Epithelial cell of esophagus (primary cell): ENCODE measurements around the gene SLC27A3.
A peak's percentile ranks its signal among the peaks of the same experiment; 100 is the strongest.

Experiments
- DNase-seq: peaks from one replicate; pipeline ENCODE4 v3.0.0; 2010; ENCODE audit warnings: low read depth
- H3K4me3 ChIP-seq: 2 replicates; pipeline ENCODE4 v1.5.1; 2011; ENCODE audit warnings: mild to moderate bottlenecking, low read length, control low read depth
- CTCF ChIP-seq: IDR thresholded peaks from 2 replicates; pipeline ENCODE4 v1.5.1; 2011; ENCODE audit warnings: low read depth, mild to moderate bottlenecking, low read length, control low read depth, inconsistent platforms; ENCODE audit not compliant: insufficient read depth; ENCODE audit errors: missing control alignments

The SLC27A3 gene

GRCh38 chr1:153790966-153791647 lies 15.9 kb downstream of the SLC27A3 start:
- no peak for TF ChIP-seq CTCF
- DNase-seq = no peak
- H3K4me3 ChIP-seq = no peak overlapping the region

GRCh38 chr1:153791648-153792253 lies 16.5 kb downstream of the SLC27A3 start:
- DNase-seq = peak; percentile 55
- no peak overlapping the region for H3K4me3 ChIP-seq
- no peak for TF ChIP-seq CTCF

GRCh38 chr1:153792631-153793041 lies 17.4 kb downstream of the SLC27A3 start:
- DNase-seq = no peak
- H3K4me3 ChIP-seq = no peak overlapping the region
- TF ChIP-seq CTCF = no peak

- no peak for TF ChIP-seq CTCF
- H3K4me3 ChIP-seq = no peak overlapping the region
- DNase-seq = no peak
Observed at GRCh38 chr1:153793261-153793972, 18.2 kb downstream of the SLC27A3 start.

GRCh38 chr1:153793973-153794615 lies 18.9 kb downstream of the SLC27A3 start:
- TF ChIP-seq CTCF = no peak
- DNase-seq = no peak
- no peak overlapping the region for H3K4me3 ChIP-seq

- H3K4me3 ChIP-seq = no peak overlapping the region
- DNase-seq = no peak
- no peak for TF ChIP-seq CTCF
Observed at GRCh38 chr1:153794624-153795329, 19.6 kb downstream of the SLC27A3 start.
